GM21515 (cell line): ENCODE measurements around the gene VPS29.
"Not testable (repeated sequence)": the region's sequence is repeated elsewhere in the genome, so short reads cannot be mapped to it uniquely, and the experiment has no call there.

Source experiments
- ATAC-seq: cut with Tn5 transposase; IDR thresholded peaks from one replicate; pipeline ENCODE4 v1.9.1; 2021; ENCODE audit not compliant: unreplicated experiment

VPS29 gene

DNA sequence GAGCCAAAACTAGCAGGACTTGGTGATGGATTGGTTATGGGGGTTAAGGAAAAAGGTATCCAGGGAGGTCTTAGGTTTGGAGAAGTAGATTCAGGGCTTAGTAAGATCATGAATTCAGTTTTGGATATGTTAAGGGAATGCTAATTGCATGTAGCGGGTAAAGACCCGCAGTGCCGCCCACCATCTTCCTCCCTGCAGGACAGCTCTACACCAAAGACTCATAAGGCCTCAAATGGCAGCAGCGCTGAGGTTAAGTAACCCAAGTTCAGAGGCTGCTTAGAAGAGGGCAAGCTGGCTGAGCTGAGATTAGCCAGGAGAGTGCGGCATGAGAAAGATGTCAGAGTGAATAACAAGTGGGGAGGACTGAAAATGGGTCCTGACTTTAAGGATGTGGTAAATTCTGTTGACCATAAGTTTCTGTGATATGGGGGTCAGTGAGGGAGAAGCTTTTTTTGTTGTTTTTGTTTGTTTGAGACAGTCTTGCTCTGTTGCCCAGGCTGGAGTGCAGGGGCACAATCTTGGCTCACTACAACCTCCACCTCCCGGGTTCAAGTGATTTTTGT, 26.4 kb upstream of the VPS29 start:
- ATAC-seq = no peak

GRCh38 chr12:110520876-110521712, 19.2 kb upstream of the VPS29 start:
- not testable (repeated sequence) for ATAC-seq

DNA sequence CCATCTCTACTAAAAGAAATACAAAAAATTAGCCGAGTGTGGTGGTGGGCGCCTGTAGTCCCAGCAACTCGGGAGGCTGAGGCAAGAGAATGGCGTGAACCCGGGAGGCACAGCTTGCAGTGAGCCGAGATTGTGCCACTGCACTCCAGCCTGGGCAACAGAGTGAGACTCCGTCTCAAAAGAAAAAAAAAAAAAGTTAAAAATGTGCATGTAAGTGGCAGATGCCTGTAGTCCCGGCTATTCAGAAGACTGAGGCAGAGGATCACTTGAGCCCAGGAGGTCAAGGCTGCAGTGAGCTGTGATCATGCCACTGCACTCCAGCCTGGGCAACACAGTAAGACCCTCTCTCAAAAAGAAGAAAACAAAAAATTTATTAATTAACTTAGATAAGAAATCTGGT, 16.1 kb upstream of the VPS29 start:
- not testable (repeated sequence) for ATAC-seq

- ATAC-seq = no peak
These were observed 15.1 kb upstream of the VPS29 start for GRCh38 chr12:110516995-110517394.

- ATAC-seq = no peak
These were observed 12.5 kb upstream of the VPS29 start for GRCh38 chr12:110514363-110514762.

- no peak for ATAC-seq
These were observed 11.9 kb upstream of the VPS29 start for GRCh38 chr12:110513842-110514241.

DNA sequence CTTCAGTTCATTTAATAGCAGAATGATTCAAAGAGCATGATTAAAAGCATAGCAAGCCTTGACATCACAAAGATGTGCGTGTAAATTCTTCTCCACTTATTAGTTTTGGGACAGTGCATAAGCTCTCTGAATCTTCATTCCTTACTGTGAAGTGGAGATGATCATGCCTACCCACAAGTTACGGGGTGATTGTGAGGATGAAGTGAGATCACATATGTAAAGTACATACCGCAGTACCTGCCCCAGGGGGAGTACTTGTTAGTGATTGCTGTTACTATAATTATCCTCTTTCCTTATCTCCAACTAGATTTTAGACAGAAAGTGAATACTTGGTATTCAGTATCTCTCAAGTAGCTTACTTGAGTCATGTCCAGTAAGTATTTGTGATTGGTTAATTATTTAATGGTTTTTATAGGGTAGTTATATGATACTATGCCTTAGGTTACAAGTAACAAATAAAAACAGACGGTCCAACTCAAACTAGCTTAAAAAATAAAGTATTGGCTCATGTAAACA, 6.2 kb upstream of the VPS29 start:
- ATAC-seq = no peak

DNA sequence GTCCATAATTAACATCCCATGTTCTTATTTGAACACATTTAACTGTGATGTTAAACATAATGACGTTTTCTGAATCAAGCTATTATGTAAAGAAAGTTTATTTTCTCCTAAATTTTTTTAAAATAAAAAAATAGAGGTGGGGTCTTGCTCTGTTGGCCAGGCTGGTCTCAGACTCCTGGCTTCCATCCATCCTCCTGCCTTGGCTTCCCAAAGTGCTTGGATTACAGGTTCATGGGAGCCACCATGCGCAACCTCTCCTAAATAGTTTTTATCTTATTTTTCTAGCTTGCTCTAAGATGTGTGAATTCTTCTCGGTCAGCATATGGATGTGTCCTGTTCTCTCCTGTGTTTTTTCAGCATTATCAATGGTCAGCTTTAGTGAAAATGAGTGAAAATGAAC, 3.4 kb upstream of the VPS29 start:
- no peak for ATAC-seq

DNA sequence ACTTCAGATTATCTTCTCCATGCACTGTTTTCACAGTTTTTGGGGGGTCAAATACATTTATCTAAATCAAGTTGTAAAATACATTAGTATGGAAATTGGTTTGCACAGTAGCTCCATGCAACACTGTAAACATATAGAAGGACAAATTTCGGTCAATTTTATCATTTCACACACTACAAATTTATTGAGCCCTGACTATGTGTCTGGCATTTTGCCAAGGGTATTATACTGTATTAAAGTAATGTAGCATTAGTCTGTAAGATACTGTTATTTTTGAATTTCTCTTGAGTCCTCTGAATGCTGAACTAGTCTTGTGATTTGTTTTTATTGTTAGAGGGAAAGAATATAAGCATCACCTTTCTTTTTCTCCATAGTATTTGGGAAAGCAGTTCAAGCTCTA, 1.5 kb upstream of the VPS29 start:
- ATAC-seq = no peak

DNA sequence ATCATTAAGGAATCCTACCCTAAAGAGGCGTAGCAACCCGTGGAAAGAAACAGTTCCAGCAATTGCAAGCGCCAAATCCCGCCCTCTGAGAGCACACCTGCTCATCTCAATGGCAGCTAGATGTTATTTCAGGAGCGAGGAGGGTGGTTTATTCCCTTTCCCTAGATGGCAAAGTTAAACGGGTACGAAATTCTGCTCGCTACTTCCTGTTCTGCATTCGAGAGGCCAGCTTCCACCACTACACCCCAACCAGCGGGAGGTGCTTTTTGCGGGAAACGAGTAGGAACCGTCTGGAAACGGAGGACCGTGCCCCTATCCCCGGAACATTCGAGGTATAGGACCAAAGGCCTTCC, 536 bp downstream of the VPS29 start:
- peak; percentile 14 for ATAC-seq

DNA sequence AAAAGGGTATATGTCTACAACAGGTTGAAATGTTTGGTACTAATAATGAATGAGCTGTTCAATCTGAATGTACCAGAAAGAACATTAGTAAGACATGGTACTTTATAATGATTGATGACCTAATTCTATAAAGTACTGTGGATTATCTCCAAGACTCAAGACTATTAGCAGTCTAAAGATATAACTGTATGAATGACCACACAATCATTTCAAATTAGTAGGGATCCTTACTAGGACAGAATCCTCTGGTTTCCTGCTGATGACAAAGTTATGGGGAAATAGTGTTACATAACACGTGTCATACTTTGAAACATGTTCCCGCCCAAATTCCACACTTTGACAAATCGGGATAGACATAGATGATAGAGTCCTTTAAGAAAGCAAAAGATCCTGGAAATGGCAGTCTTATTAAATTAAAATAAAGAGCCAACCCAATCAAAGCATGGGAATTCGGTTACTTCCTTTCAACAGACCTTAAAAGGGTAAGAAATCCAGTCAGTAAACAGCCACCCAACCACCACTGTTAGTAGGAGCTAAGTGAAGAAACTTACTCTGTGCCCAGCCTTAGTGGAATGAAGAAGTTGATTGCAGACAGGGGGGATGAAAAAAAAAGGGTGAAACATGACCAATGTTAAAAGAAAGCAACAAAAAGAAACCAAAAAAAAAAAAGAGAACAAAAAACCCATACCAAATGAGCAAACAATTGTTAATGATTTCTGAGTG, 2.8 kb downstream of the VPS29 start:
- ATAC-seq = no peak

DNA sequence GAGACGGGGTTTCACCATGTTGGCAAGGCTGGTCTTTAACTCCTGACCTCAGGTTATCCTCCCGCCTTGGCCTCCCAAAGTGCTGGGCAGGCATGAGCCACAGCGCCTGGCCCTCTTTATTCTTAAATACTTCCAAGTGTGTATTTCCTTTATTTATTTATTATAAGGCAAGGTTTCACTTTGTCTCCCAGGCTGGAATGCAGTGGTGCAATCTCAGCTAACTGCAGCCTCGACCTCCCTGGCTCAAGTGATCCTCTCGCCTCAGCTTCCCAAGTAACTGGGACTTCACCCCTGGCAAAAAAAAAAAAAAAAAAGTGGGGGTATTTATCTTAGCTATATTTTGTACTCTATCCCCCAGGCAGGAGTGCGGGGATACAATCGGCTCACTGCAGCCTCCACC, 26.5 kb downstream of the VPS29 start:
- no peak for ATAC-seq

GRCh38 chr12:110468214-110469048, 33.5 kb downstream of the VPS29 start, which contains the start of the genes FAM216A and GPN3:
TSS of gene FAM216A (plus strand) at chr12:110468845. CDS start at chr12:110468876, 31 bp downstream.
TSS of gene GPN3 (minus strand) at chr12:110468257. CDS start at chr12:110468203, 54 bp downstream.
- ATAC-seq = peak; percentile 76

DNA sequence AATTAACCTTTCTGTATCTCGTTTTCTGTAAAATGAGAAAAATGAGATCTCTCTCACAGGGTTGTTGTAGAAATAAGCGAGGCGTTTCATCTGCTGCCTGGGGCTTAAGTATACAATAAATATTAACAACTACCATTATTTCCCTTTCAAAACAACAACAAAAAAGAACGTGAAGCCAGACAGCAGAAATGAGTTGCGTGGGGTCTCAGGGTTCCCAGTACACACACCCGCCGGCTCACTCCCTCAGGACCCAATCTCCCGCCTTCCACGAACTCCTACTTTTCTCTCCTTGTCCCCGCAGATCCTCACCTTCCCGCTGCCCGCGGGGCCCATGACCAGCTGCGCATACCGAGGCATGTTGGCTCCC, 34.1 kb downstream of the VPS29 start:
- ATAC-seq = no peak

DNA sequence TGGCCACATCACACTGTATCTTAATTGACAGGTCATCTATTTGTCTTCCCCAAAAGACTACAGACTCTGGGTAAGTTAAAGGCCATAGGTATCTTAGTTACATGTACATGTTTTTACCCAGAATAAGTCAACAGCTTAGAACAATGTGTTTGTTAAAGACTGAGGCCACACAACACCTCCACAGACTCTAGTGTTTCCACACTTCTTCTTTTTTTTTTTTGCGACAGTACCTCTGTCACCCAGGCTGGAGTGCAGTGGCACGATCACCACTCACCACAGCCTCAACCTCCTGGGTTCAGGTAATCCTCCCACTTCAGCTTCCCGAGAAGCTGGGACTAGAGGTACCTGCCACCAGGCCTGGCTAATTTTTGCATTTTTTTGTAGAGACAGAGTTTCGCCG, 35.1 kb downstream of the VPS29 start:
- ATAC-seq = no peak

DNA sequence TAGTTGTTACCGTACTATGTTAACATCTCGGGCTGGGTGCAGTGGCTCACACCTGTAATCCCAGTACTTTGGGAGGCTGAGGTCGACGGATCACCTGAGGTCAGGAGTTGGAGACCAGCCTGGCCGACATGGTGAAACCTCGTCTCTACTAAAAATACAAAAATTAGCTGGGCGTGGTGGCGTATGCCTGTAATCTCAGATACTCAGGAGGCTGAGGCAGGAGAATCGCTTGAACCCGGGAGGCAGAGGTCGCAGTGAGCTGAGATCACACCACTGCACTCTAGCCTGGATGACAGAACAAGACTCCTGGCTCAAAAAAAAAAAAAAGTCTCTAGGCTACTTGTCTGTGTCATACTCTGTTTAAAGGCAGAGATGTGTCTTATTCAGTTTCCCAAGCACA, 36.1 kb downstream of the VPS29 start:
- ATAC-seq = not testable (repeated sequence)

DNA sequence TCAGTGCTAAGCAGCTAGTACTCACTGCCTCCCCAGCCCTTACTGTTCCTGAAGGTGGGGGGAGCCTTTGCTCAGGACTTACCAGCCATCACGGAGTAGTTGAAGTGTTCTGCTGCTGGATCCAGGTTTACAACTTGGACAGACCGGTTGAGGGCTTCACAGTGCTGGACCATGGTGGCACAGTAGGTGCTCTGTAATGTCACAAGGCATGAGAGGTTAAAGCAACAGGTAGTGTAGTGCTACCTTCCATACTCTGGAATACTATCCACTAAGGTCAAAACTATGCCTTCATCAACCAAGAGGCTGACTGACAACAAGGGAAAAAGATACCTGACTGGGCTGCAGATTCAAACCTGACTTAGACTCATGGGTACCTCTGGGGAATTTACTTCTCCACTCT, 36.9 kb downstream of the VPS29 start:
- no peak for ATAC-seq

DNA sequence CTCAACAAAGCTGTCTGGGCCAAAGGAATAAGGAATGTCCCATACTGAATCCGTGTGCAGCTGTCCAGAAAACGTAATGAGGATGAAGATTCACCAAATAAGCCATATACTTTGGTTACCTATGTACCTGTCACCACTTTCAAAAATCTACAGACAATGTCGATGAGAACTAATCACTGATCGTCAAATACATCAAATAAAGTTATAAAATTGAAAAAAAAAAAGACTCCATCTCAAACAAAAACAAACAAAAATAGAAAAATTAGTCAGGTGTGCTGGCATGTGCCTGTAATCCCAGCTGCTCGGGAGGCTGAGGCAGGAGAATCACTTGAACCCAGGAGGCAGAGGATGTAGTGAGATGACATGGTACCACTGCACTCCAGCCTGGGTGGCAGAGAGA, 40.7 kb downstream of the VPS29 start:
- not testable (repeated sequence) for ATAC-seq

DNA sequence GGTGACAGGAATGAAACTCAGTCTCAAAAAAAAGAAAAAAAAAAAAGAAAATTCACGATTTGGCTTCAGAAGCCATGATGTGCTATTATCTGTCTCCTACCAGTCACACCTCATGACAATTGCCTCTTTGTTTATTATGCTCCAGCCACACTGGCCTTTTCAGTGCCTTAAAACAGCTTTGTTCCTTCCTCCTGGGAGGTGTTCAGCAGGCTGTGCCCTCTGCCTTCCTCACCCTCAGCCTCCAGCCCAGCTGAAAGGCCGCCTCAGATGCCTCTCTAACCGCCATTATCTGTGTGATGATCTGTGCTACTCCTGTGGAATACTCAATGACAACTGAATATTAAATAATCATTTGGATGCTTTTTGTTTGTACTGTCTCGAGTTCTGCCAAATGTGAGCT, 43.2 kb downstream of the VPS29 start:
- no peak for ATAC-seq

GRCh38 chr12:110453569-110454296, 48.2 kb downstream of the VPS29 start:
- no peak for ATAC-seq
